Measurements from ENCODE around the gene TPD52L1.

The TPD52L1 gene

GRCh38 chr6:125250511-125250910 lies 96.9 kb downstream of the TPD52L1 start:
- ATAC-seq, result no peak
- TF ChIP-seq BACH2 (CRISPR knock-in tag; IDR thresholded peaks at IDR 0.05; ENCODE audit: borderline replicate concordance) (no peak), CSRNP3 (CRISPR knock-in tag; IDR thresholded peaks at IDR 0.05) (no peak), GLIS3 (CRISPR knock-in tag; IDR thresholded peaks at IDR 0.05) (no peak), ZNF565 (CRISPR knock-in tag; conservative IDR thresholded peaks at IDR 0.05; ENCODE audit: low read depth) (no peak), ZFP3 (CRISPR knock-in tag; IDR thresholded peaks at IDR 0.05) (no peak), PPARA (CRISPR knock-in tag; IDR thresholded peaks at IDR 0.05; ENCODE audit: borderline replicate concordance) (no peak), CSDC2 (CRISPR knock-in tag; IDR thresholded peaks at IDR 0.05) (no peak), ARNTL (CRISPR knock-in tag; IDR thresholded peaks at IDR 0.05; ENCODE audit: borderline replicate concordance, low read depth) (no peak), TCF4 (CRISPR knock-in tag; IDR thresholded peaks at IDR 0.05; ENCODE audit: borderline replicate concordance) (no peak), ZC3H10 (CRISPR knock-in tag; IDR thresholded peaks at IDR 0.05) (no peak), ZNF8 (CRISPR knock-in tag; IDR thresholded peaks at IDR 0.05) (no peak)
- TF ChIP-seq, protein P1, sequence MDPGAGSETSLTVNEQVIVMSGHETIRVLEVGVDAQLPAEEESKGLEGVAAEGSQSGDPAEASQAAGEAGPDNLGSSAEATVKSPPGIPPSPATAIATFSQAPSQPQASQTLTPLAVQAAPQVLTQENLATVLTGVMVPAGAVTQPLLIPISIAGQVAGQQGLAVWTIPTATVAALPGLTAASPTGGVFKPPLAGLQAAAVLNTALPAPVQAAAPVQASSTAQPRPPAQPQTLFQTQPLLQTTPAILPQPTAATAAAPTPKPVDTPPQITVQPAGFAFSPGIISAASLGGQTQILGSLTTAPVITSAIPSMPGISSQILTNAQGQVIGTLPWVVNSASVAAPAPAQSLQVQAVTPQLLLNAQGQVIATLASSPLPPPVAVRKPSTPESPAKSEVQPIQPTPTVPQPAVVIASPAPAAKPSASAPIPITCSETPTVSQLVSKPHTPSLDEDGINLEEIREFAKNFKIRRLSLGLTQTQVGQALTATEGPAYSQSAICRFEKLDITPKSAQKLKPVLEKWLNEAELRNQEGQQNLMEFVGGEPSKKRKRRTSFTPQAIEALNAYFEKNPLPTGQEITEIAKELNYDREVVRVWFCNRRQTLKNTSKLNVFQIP (CRISPR knock-in tag; IDR thresholded peaks at IDR 0.05; ENCODE audit: borderline replicate concordance, low read depth), result no peak
- TF ChIP-seq, protein P2, sequence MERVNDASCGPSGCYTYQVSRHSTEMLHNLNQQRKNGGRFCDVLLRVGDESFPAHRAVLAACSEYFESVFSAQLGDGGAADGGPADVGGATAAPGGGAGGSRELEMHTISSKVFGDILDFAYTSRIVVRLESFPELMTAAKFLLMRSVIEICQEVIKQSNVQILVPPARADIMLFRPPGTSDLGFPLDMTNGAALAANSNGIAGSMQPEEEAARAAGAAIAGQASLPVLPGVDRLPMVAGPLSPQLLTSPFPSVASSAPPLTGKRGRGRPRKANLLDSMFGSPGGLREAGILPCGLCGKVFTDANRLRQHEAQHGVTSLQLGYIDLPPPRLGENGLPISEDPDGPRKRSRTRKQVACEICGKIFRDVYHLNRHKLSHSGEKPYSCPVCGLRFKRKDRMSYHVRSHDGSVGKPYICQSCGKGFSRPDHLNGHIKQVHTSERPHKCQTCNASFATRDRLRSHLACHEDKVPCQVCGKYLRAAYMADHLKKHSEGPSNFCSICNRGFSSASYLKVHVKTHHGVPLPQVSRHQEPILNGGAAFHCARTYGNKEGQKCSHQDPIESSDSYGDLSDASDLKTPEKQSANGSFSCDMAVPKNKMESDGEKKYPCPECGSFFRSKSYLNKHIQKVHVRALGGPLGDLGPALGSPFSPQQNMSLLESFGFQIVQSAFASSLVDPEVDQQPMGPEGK (CRISPR knock-in tag; IDR thresholded peaks at IDR 0.05; ENCODE audit: borderline replicate concordance), result no peak

GRCh38 chr6:125251516-125252220 lies 98.1 kb downstream of the TPD52L1 start:
- peak; percentile 63 for ATAC-seq
- TF ChIP-seq ZNF70 (CRISPR knock-in tag; IDR thresholded peaks at IDR 0.05) (no peak), RARB (CRISPR knock-in tag; IDR thresholded peaks at IDR 0.05) (no peak), SNAI2 (CRISPR knock-in tag; IDR thresholded peaks at IDR 0.05) (no peak), GLIS3 (CRISPR knock-in tag; IDR thresholded peaks at IDR 0.05) (no peak), CSDC2 (CRISPR knock-in tag; IDR thresholded peaks at IDR 0.05) (no peak), TCF4 (CRISPR knock-in tag; IDR thresholded peaks at IDR 0.05; ENCODE audit: borderline replicate concordance) (no peak), ISL1 (CRISPR knock-in tag; IDR thresholded peaks at IDR 0.05) (no peak), ESRRG (CRISPR knock-in tag; IDR thresholded peaks at IDR 0.05) (no peak), OSR1 (CRISPR knock-in tag; IDR thresholded peaks at IDR 0.05) (no peak), ZC3H10 (CRISPR knock-in tag; IDR thresholded peaks at IDR 0.05) (no peak)
- TF ChIP-seq, protein P1 (CRISPR knock-in tag; IDR thresholded peaks at IDR 0.05; ENCODE audit: borderline replicate concordance, low read depth), result no peak

DNA sequence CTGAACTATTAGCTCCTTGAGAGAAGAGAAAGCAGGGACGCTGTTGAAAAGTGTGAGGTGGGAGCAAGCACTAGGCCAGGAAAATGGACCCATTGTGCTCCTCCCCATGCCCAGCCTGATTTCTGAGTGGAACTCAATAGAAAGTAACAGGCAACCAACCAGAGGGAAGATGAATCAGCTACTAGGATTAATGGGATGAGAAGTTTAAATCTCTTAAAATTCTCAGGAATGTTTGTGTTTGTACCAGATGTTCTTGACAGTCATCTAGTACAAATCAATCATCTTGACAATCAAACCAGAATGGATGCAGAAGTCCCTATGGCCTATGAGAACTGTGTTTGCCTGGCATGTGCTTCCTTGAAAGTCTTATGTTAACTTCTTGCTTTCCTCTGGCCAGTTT lies 99.3 kb downstream of the TPD52L1 start:
- ATAC-seq, result no peak
- TF ChIP-seq, protein P3, sequence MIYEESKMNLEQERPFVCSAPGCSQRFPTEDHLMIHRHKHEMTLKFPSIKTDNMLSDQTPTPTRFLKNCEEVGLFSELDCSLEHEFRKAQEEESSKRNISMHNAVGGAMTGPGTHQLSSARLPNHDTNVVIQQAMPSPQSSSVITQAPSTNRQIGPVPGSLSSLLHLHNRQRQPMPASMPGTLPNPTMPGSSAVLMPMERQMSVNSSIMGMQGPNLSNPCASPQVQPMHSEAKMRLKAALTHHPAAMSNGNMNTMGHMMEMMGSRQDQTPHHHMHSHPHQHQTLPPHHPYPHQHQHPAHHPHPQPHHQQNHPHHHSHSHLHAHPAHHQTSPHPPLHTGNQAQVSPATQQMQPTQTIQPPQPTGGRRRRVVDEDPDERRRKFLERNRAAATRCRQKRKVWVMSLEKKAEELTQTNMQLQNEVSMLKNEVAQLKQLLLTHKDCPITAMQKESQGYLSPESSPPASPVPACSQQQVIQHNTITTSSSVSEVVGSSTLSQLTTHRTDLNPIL (CRISPR knock-in tag; IDR thresholded peaks at IDR 0.05; ENCODE audit: low read depth), result no peak
- TF ChIP-seq ESRRG (CRISPR knock-in tag; IDR thresholded peaks at IDR 0.05) (no peak), TCF4 (CRISPR knock-in tag; IDR thresholded peaks at IDR 0.05; ENCODE audit: borderline replicate concordance) (no peak), TOX (CRISPR knock-in tag; IDR thresholded peaks at IDR 0.05; ENCODE audit: borderline replicate concordance) (no peak), GLIS3 (CRISPR knock-in tag; IDR thresholded peaks at IDR 0.05) (no peak), BACH2 (CRISPR knock-in tag; IDR thresholded peaks at IDR 0.05; ENCODE audit: borderline replicate concordance) (no peak), ISL1 (CRISPR knock-in tag; IDR thresholded peaks at IDR 0.05) (no peak), CSRNP3 (CRISPR knock-in tag; IDR thresholded peaks at IDR 0.05) (no peak), RARB (CRISPR knock-in tag; IDR thresholded peaks at IDR 0.05) (no peak), PPARA (CRISPR knock-in tag; IDR thresholded peaks at IDR 0.05; ENCODE audit: borderline replicate concordance) (no peak), SNAI2 (CRISPR knock-in tag; IDR thresholded peaks at IDR 0.05) (no peak), ZNF565 (CRISPR knock-in tag; conservative IDR thresholded peaks at IDR 0.05; ENCODE audit: low read depth) (no peak), CSDC2 (CRISPR knock-in tag; IDR thresholded peaks at IDR 0.05) (no peak)
- TF ChIP-seq, protein P4, sequence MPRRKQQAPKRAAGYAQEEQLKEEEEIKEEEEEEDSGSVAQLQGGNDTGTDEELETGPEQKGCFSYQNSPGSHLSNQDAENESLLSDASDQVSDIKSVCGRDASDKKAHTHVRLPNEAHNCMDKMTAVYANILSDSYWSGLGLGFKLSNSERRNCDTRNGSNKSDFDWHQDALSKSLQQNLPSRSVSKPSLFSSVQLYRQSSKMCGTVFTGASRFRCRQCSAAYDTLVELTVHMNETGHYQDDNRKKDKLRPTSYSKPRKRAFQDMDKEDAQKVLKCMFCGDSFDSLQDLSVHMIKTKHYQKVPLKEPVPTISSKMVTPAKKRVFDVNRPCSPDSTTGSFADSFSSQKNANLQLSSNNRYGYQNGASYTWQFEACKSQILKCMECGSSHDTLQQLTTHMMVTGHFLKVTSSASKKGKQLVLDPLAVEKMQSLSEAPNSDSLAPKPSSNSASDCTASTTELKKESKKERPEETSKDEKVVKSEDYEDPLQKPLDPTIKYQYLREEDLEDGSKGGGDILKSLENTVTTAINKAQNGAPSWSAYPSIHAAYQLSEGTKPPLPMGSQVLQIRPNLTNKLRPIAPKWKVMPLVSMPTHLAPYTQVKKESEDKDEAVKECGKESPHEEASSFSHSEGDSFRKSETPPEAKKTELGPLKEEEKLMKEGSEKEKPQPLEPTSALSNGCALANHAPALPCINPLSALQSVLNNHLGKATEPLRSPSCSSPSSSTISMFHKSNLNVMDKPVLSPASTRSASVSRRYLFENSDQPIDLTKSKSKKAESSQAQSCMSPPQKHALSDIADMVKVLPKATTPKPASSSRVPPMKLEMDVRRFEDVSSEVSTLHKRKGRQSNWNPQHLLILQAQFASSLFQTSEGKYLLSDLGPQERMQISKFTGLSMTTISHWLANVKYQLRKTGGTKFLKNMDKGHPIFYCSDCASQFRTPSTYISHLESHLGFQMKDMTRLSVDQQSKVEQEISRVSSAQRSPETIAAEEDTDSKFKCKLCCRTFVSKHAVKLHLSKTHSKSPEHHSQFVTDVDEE (CRISPR knock-in tag; IDR thresholded peaks at IDR 0.05), result no peak

Measured in SK-N-SH treated with all-trans-retinoic acid at 6 μM for 48 hours (cell line).